Uterus (tissue), 4 donors: ENCODE measurements around the gene IVD. TPM values are rescaled to one million over a fixed set of nuclear protein-coding genes. Genes with fewer than 3 reads are reported as not detected.

ENCODE experiments used
- DNase-seq, 2 donors: peaks; one replicate each; pipeline ENCODE4 v3.0.0-alpha.2; 2019 to 2020
- H3K27ac ChIP-seq, 2 donors: fragments of 200-600 bp; sonication (generic); 1 replicate in 1 of 2; 2 replicates in 1 of 2; pipeline ENCODE4 v1.5.1; 2016 to 2018
- H3K27me3 ChIP-seq, 2 donors: fragments of 200-600 bp; sonication (generic); one replicate each; pipeline ENCODE4 v1.5.1; 2018 to 2019; ENCODE audit warnings: control low read depth in 1 of 2
- H3K36me3 ChIP-seq, 2 donors: fragments of 200-600 bp; sonication (generic); one replicate each; pipeline ENCODE4 v1.5.1; 2019; ENCODE audit warnings: control low read depth in 1 of 2
- H3K4me1 ChIP-seq, 2 donors: fragments of 200-600 bp; sonication (generic); one replicate each; pipeline ENCODE4 v1.5.1; 2018 to 2019; ENCODE audit warnings: control low read depth in 1 of 2
- H3K4me3 ChIP-seq, 2 donors: fragments of 200-600 bp; sonication (generic); 1 replicate in 1 of 2; 2 replicates in 1 of 2; pipeline ENCODE4 v1.5.1; 2018 to 2019; ENCODE audit warnings: mild to moderate bottlenecking in 1 of 2
- H3K9me3 ChIP-seq, 2 donors: fragments of 200-600 bp; sonication (generic); one replicate each; pipeline ENCODE4 v1.5.1; 2019; ENCODE audit warnings: control low read depth in 1 of 2
- CTCF ChIP-seq, 4 experiments: fragments of 200-600 bp in 2 of 4; fragments of 450-650 bp in 2 of 4; sonication (generic) in 2 of 4; IDR thresholded peaks; one replicate each; pipeline ENCODE4 v1.5.1; 2016 to 2019; ENCODE audit warnings: antibody characterized with exemption in 4 of 4, mild to moderate bottlenecking in 2 of 4, moderate library complexity in 1 of 4
- POLR2A ChIP-seq, 2 donors: fragments of 450-650 bp; IDR thresholded peaks; one replicate each; pipeline ENCODE4 v1.6.1; 2016; ENCODE audit warnings: antibody characterized with exemption in 2 of 2, mild to moderate bottlenecking in 1 of 2, moderate library complexity in 1 of 2
- intact Hi-C: fragments of 100-400 bp; cut with DNase I; formaldehyde crosslinking; loops from one replicate; pipeline ENCODE4 v1.15.1; 2023; ENCODE audit warnings: low total_unique reads
- total RNA-seq, 4 donors: library from RNA; depleted of rRNA in 3 of 4; stranded (reverse); fragments of >200 nt in 3 of 4; gene quantifications; one replicate each; pipeline versions ENCODE4 v1.1.0 to v1.2.4, GENCODE V29; 2014 to 2023
- donor health status: DM: yes; HTN: yes; CAD: no.

The IVD gene
- total RNA-seq, 4 donors from 2014 or later = 66.5 to 203 (median 83.7) TPM

- no peaks in the 10 kb centered on the region for H3K27me3 ChIP-seq
- H3K4me3 ChIP-seq = peak overlapping the region in 1 of 2 donors; percentile 25
- H3K4me1 ChIP-seq = no peaks in the 10 kb centered on the region
- DNase-seq = peak; percentile 70 to 72
- no peak overlapping the region for H3K27ac ChIP-seq
- intact Hi-C loops = no loop called here
- no peaks in the 10 kb centered on the region for H3K9me3 ChIP-seq
- H3K36me3 ChIP-seq = no peaks in the 10 kb centered on the region
- TF ChIP-seq POLR2A (IDR thresholded peaks at IDR 0.05) = peak in 1 of 2 donors; percentile 21
- TF ChIP-seq CTCF (IDR thresholded peaks at IDR 0.05) = peak; percentile 67 to 90 (median 86)
Observed at GRCh38 chr15:40367686-40368611, 37.6 kb upstream of the IVD start.

- no peaks in the 10 kb centered on the region for H3K27me3 ChIP-seq
- no peak overlapping the region for H3K27ac ChIP-seq
- no peak overlapping the region for H3K4me3 ChIP-seq
- H3K4me1 ChIP-seq = no peaks in the 10 kb centered on the region
- intact Hi-C loops = no loop called here
- H3K36me3 ChIP-seq = no peaks in the 10 kb centered on the region
- TF ChIP-seq CTCF (IDR thresholded peaks at IDR 0.05) = no peak
- H3K9me3 ChIP-seq = no peaks in the 10 kb centered on the region
- no peak for DNase-seq
Observed at GRCh38 chr15:40368719-40369473, 36.7 kb upstream of the IVD start.

- H3K9me3 ChIP-seq = no peaks in the 10 kb centered on the region
- DNase-seq = no peak
- H3K36me3 ChIP-seq = no peaks in the 10 kb centered on the region
- no peak for TF ChIP-seq POLR2A (IDR thresholded peaks at IDR 0.05)
- no peak for TF ChIP-seq CTCF (IDR thresholded peaks at IDR 0.05)
- no peak overlapping the region for H3K4me3 ChIP-seq
- no peaks in the 10 kb centered on the region for H3K27me3 ChIP-seq
- intact Hi-C loops = no loop called here
- no peak overlapping the region for H3K27ac ChIP-seq
- no peaks in the 10 kb centered on the region for H3K4me1 ChIP-seq
Observed at GRCh38 chr15:40369474-40369869, 36.1 kb upstream of the IVD start.

- Histone ChIP-seq H3K36me3 (no peaks in the 10 kb centered on the region), H3K27me3 (no peaks in the 10 kb centered on the region), H3K4me1 (no peaks in the 10 kb centered on the region), H3K4me3 (no peak overlapping the region), H3K27ac (no peak overlapping the region), H3K9me3 (no peaks in the 10 kb centered on the region)
- intact Hi-C loops = no loop called here
- TF ChIP-seq CTCF (IDR thresholded peaks at IDR 0.05) = no peak
- TF ChIP-seq POLR2A (IDR thresholded peaks at IDR 0.05) = no peak
- no peak for DNase-seq
Observed at GRCh38 chr15:40369971-40370370, 35.6 kb upstream of the IVD start.

GRCh38 chr15:40372981-40373380 lies 32.6 kb upstream of the IVD start:
- no peaks in the 10 kb centered on the region for H3K9me3 ChIP-seq
- no peak overlapping the region for H3K27ac ChIP-seq
- intact Hi-C loops = no loop called here
- H3K4me1 ChIP-seq = no peaks in the 10 kb centered on the region
- TF ChIP-seq CTCF (IDR thresholded peaks at IDR 0.05) = no peak
- no peak for TF ChIP-seq POLR2A (IDR thresholded peaks at IDR 0.05)
- H3K27me3 ChIP-seq = no peaks in the 10 kb centered on the region
- no peak for DNase-seq
- H3K4me3 ChIP-seq = no peak overlapping the region
- H3K36me3 ChIP-seq = no peaks in the 10 kb centered on the region
